WERI-Rb-1 (cell line): ENCODE data around the gene PHLDA1.

ENCODE experiments used
- DNase-seq: peaks from one replicate; pipeline ENCODE4 v3.0.0-alpha.2; 2020
- H3K27ac ChIP-seq: fragments of 250-450 bp; sonication (Bioruptor Pico); 2 replicates; pipeline ENCODE4 v1.5.1; 2020; ENCODE audit warnings: mild to moderate bottlenecking, moderate library complexity
- H3K27me3 ChIP-seq: fragments of 250-450 bp; sonication (Bioruptor Pico); 2 replicates; pipeline ENCODE4 v1.5.1; 2021; ENCODE audit warnings: mild to moderate bottlenecking, low read depth, moderate library complexity; ENCODE audit not compliant: insufficient read depth, severe bottlenecking
- H3K36me3 ChIP-seq: fragments of 250-450 bp; sonication (Bioruptor Pico); 2 replicates; pipeline ENCODE4 v1.5.1; 2020; ENCODE audit warnings: mild to moderate bottlenecking, moderate library complexity
- H3K4me3 ChIP-seq: 2 replicates; pipeline ENCODE4 v1.5.1; 2011; ENCODE audit warnings: low read depth, mild to moderate bottlenecking, control low read depth, low read length
- H3K9me3 ChIP-seq: fragments of 250-450 bp; sonication (Bioruptor Pico); 2 replicates; pipeline ENCODE4 v1.5.1; 2021; ENCODE audit warnings: mild to moderate bottlenecking, moderate library complexity; ENCODE audit not compliant: severe bottlenecking
- TF ChIP-seq, protein P1 (sequence below): IDR thresholded peaks from 2 replicates; pipeline ENCODE4 v1.5.1; 2011; ENCODE audit warnings: low read depth, mild to moderate bottlenecking, control low read depth, inconsistent platforms, low read length

PHLDA1 gene

GRCh38 chr12:75979181-75979580 lies 52.4 kb downstream of the PHLDA1 start:
- no peak for DNase-seq
- Histone ChIP-seq H3K27ac (no peak overlapping the region), H3K9me3 (no peaks in the 10 kb centered on the region), H3K36me3 (no peaks in the 10 kb centered on the region), H3K4me3 (no peak overlapping the region), H3K27me3 (no peaks in the 10 kb centered on the region)
- TF ChIP-seq, protein P1, sequence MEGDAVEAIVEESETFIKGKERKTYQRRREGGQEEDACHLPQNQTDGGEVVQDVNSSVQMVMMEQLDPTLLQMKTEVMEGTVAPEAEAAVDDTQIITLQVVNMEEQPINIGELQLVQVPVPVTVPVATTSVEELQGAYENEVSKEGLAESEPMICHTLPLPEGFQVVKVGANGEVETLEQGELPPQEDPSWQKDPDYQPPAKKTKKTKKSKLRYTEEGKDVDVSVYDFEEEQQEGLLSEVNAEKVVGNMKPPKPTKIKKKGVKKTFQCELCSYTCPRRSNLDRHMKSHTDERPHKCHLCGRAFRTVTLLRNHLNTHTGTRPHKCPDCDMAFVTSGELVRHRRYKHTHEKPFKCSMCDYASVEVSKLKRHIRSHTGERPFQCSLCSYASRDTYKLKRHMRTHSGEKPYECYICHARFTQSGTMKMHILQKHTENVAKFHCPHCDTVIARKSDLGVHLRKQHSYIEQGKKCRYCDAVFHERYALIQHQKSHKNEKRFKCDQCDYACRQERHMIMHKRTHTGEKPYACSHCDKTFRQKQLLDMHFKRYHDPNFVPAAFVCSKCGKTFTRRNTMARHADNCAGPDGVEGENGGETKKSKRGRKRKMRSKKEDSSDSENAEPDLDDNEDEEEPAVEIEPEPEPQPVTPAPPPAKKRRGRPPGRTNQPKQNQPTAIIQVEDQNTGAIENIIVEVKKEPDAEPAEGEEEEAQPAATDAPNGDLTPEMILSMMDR, result no peak

GRCh38 chr12:75978677-75979076 lies 52.9 kb downstream of the PHLDA1 start:
- Histone ChIP-seq H3K27ac (no peak overlapping the region), H3K9me3 (no peaks in the 10 kb centered on the region), H3K27me3 (no peaks in the 10 kb centered on the region), H3K4me3 (no peak overlapping the region), H3K36me3 (no peaks in the 10 kb centered on the region)
- TF ChIP-seq, protein P1, result no peak
- no peak for DNase-seq

DNA sequence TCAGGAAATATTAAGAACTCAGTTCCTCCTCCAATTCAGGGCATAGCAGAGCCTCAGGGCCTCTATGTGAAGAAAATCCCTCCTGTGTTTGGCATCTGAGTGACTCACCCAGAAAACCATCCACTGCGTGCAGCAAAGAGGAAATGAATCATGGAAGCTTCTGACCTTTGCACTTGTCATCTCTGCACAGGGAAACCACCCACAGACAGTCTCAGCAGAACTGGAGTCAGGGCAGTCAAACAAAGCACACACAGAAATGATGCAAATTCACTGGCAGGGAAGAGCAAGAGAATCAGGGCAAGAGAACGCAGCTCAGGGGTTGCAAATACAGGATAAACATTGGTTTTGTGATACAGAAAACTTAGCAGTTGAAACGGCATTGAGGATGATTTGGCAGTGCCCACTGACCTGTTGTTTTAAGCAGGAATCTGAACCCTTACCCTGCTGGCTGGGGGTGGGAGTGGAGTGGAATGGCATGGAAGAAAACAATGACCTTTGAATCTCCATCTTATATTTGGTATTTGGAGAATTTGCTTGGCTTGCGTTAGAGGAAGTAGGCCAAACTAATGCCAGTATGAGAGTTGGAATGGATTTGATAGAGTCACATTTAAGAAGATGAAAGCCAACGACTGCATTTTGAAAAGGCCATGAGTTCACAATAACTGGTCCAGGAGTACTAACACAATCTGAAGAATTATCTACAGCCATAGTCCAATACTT lies 53.5 kb downstream of the PHLDA1 start:
- Histone ChIP-seq H3K27me3 (no peaks in the 10 kb centered on the region), H3K27ac (no peak overlapping the region), H3K36me3 (no peaks in the 10 kb centered on the region), H3K9me3 (no peaks in the 10 kb centered on the region), H3K4me3 (no peak overlapping the region)
- no peak for DNase-seq
- TF ChIP-seq, protein P1, result no peak

DNA sequence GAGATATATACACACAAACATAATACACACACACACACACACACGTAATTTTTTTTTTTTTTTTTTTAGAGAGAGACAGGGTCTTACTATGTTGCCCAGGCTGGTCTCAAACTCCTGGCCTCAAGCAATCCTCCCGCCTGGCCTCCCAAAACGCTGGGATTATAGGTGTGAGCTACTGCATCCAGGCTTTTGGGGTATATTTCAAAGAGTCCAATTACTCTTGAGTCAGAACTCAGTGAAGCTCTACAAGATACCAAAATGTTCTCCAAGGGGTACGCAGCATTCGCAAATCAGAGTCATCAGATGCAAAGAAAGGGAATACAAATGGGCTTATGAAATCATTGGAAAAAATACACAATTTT lies 54.0 kb downstream of the PHLDA1 start:
- Histone ChIP-seq H3K4me3 (no peak overlapping the region), H3K36me3 (no peaks in the 10 kb centered on the region), H3K9me3 (no peaks in the 10 kb centered on the region), H3K27ac (no peak overlapping the region), H3K27me3 (no peaks in the 10 kb centered on the region)
- no peak for DNase-seq
- TF ChIP-seq, protein P1, result no peak

- H3K27me3 ChIP-seq, result no peaks in the 10 kb centered on the region
- no peak overlapping the region for H3K4me3 ChIP-seq
- no peaks in the 10 kb centered on the region for H3K9me3 ChIP-seq
- TF ChIP-seq, protein P1, result no peak
- no peak overlapping the region for H3K27ac ChIP-seq
- no peaks in the 10 kb centered on the region for H3K36me3 ChIP-seq
- no peak for DNase-seq
Observed at GRCh38 chr12:75976913-75977312, 54.7 kb downstream of the PHLDA1 start.

DNA sequence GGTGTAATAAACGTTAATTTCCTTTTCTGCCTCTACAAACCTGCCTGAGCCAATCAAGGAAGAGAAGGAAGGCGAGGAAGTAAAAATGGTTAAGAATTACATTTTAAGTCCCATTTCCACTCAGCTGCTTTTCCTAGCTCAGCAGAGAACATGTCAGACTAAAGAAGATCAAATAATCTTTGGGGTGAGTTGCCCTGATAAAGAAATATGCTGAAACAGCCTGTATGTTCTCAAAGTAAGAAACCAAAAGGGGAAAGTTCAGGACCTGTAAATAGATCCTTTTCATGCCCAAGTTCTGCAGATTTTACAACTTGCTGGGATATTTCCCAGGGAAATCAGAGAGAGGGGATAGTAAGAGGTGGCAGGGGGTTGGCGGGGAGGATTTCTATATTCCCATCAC lies 55.5 kb downstream of the PHLDA1 start:
- H3K36me3 ChIP-seq, result no peaks in the 10 kb centered on the region
- no peaks in the 10 kb centered on the region for H3K9me3 ChIP-seq
- no peak overlapping the region for H3K27ac ChIP-seq
- TF ChIP-seq, protein P1, result no peak
- no peak overlapping the region for H3K4me3 ChIP-seq
- DNase-seq, result no peak
- H3K27me3 ChIP-seq, result no peaks in the 10 kb centered on the region
